ENCODE measurements around the gene ADGRG2.

GRCh38 chrX:19130628-19131027 lies 8.4 kb upstream of the ADGRG2 start:
- no peak for TF ChIP-seq PATZ1 (CRISPR knock-in tag; IDR thresholded peaks at IDR 0.05; ENCODE audit: borderline replicate concordance)
- no peak for TF ChIP-seq BACH2 (CRISPR knock-in tag; IDR thresholded peaks at IDR 0.05; ENCODE audit: borderline replicate concordance)
- TF ChIP-seq ZFP30 (CRISPR knock-in tag; IDR thresholded peaks at IDR 0.05): no peak
- no peak for TF ChIP-seq TCF4 (CRISPR knock-in tag; IDR thresholded peaks at IDR 0.05; ENCODE audit: borderline replicate concordance)
- no peak for TF ChIP-seq ZNF70 (CRISPR knock-in tag; IDR thresholded peaks at IDR 0.05)
- TF ChIP-seq ESRRG (CRISPR knock-in tag; IDR thresholded peaks at IDR 0.05): no peak
- no peak for TF ChIP-seq ZFP3 (CRISPR knock-in tag; IDR thresholded peaks at IDR 0.05)
- TF ChIP-seq ARNTL (CRISPR knock-in tag; IDR thresholded peaks at IDR 0.05; ENCODE audit: borderline replicate concordance, low read depth): no peak
- no peak for TF ChIP-seq CSRNP3 (CRISPR knock-in tag; IDR thresholded peaks at IDR 0.05)
- no peak for TF ChIP-seq ISL1 (CRISPR knock-in tag; IDR thresholded peaks at IDR 0.05)
- no peak for TF ChIP-seq ZNF565 (CRISPR knock-in tag; conservative IDR thresholded peaks at IDR 0.05; ENCODE audit: low read depth)
- no peak for TF ChIP-seq CSDC2 (CRISPR knock-in tag; IDR thresholded peaks at IDR 0.05)

All from SK-N-SH treated with all-trans-retinoic acid at 6 μM for 48 hours (cell line).